Thoracic aorta (tissue), 2 donors: ENCODE data around the gene NKIRAS1. TPM values are rescaled to one million over a fixed set of nuclear protein-coding genes. Genes with fewer than 3 reads are reported as not detected.

Experiments used
- ATAC-seq: fragments of 150-250 bp; one replicate; pipeline ENCODE4 v1.8.0; 2017; ENCODE audit warnings: low read depth; ENCODE audit not compliant: insufficient number of reproducible peaks, low FRiP score
- DNase-seq: peaks from one replicate; pipeline ENCODE4 v3.0.0-alpha.2; 2020; ENCODE audit warnings: low spot score
- H3K27ac ChIP-seq, 2 donors: fragments of 200-600 bp; sonication (generic); 1 replicate in 1 of 2; 2 replicates in 1 of 2; pipeline ENCODE4 v1.5.1; 2016; ENCODE audit warnings: mild to moderate bottlenecking in 2 of 2, moderate library complexity in 2 of 2
- H3K27me3 ChIP-seq: fragments of 200-600 bp; sonication (generic); replicated peaks from 2 replicates; pipeline ENCODE4 v1.6.0; 2016; ENCODE audit warnings: mild to moderate bottlenecking; ENCODE audit not compliant: insufficient read depth
- H3K36me3 ChIP-seq: fragments of 200-600 bp; sonication (generic); one replicate; pipeline ENCODE4 v1.5.1; 2016
- H3K4me1 ChIP-seq, 2 donors: fragments of 200-600 bp; sonication (generic); 1 replicate in 1 of 2; 2 replicates in 1 of 2; pipeline versions ENCODE4 v1.5.1 to v1.6.0; 2016; ENCODE audit warnings: low read depth in 2 of 2, mild to moderate bottlenecking in 1 of 2; ENCODE audit not compliant: control insufficient read depth in 1 of 2
- H3K4me3 ChIP-seq: fragments of 200-600 bp; sonication (generic); 2 replicates; pipeline ENCODE4 v1.5.1; 2016; ENCODE audit warnings: mild to moderate bottlenecking
- H3K9me3 ChIP-seq: fragments of 200-600 bp; sonication (generic); 2 replicates; pipeline ENCODE4 v1.5.1; 2016
- CTCF ChIP-seq: fragments of 200-600 bp; sonication (generic); IDR thresholded peaks from one replicate; pipeline ENCODE4 v1.5.1; 2019; ENCODE audit warnings: antibody characterized with exemption
- total RNA-seq, 2 donors: library from RNA; depleted of rRNA; stranded (reverse); fragments of >200 nt; gene quantifications; one replicate each; pipeline versions ENCODE4 v1.1.0 to v1.2.3, GENCODE V29; 2016

The NKIRAS1 gene
- total RNA-seq, 2 donors from 2014 or later, result 15.8 to 21.0 TPM

GRCh38 chr3:23909341-23909740 is 7.4 kb downstream of the NKIRAS1 start:
- Histone ChIP-seq H3K4me3 (no peak overlapping the region), H3K27ac (no peak overlapping the region), H3K27me3 (no peaks in the 10 kb centered on the region), H3K36me3 (peaks cover 7% of the 10 kb centered on the region), H3K9me3 (no peaks in the 10 kb centered on the region), H3K4me1 (peaks cover 0 to 9% of the 10 kb centered on the region in 2 donors)
- TF ChIP-seq CTCF, result no peak
- DNase-seq (no peak), ATAC-seq (no peak)

- Histone ChIP-seq H3K27ac (no peak overlapping the region), H3K4me1 (no peaks in the 10 kb centered on the region), H3K4me3 (no peak overlapping the region), H3K27me3 (no peaks in the 10 kb centered on the region), H3K36me3 (peaks cover 17% of the 10 kb centered on the region), H3K9me3 (no peaks in the 10 kb centered on the region)
- ATAC-seq, result no peak
- no peak for TF ChIP-seq CTCF
- no peak for DNase-seq
Measured at GRCh38 chr3:23904545-23904944, 12.2 kb downstream of the NKIRAS1 start.

- no peak for ATAC-seq
- H3K27ac ChIP-seq, result no peak overlapping the region
- H3K4me1 ChIP-seq, result no peaks in the 10 kb centered on the region
Measured at GRCh38 chr3:23900744-23901143, 16.0 kb downstream of the NKIRAS1 start.

GRCh38 chr3:23895181-23895580 is 21.6 kb downstream of the NKIRAS1 start:
- peaks cover 6% of the 10 kb centered on the region for H3K36me3 ChIP-seq
- no peak for ATAC-seq

More at GRCh38 chr3:23900744-23901143, 16.0 kb downstream of the NKIRAS1 start:
- DNase-seq, result no peak
- peaks cover 13% of the 10 kb centered on the region for H3K36me3 ChIP-seq
- H3K27me3 ChIP-seq, result no peaks in the 10 kb centered on the region
- no peak overlapping the region for H3K4me3 ChIP-seq
- TF ChIP-seq CTCF, result no peak
- H3K9me3 ChIP-seq, result no peaks in the 10 kb centered on the region

More at GRCh38 chr3:23895181-23895580, 21.6 kb downstream of the NKIRAS1 start:
- no peak for TF ChIP-seq CTCF
- H3K27ac ChIP-seq, result no peak overlapping the region
- no peaks in the 10 kb centered on the region for H3K4me1 ChIP-seq
- H3K4me3 ChIP-seq, result no peak overlapping the region
- no peaks in the 10 kb centered on the region for H3K9me3 ChIP-seq
- H3K27me3 ChIP-seq, result no peaks in the 10 kb centered on the region
- no peak for DNase-seq
